Prostate gland (tissue), 2 donors: ENCODE data around the gene TMEM234.

Experiments used
- CTCF ChIP-seq, 4 experiments: fragments of 200-600 bp in 2 of 4; fragments of 450-650 bp in 2 of 4; sonication (generic) in 2 of 4; IDR thresholded peaks; 1 replicate in 3 of 4; 2 replicates in 1 of 4; pipeline ENCODE4 v1.5.1; 2016 to 2019; ENCODE audit warnings: antibody characterized with exemption in 4 of 4, mild to moderate bottlenecking in 2 of 4, moderate library complexity in 2 of 4
- POLR2A ChIP-seq: fragments of 450-650 bp; IDR thresholded peaks from one replicate; pipeline ENCODE4 v1.6.1; 2016; ENCODE audit warnings: antibody characterized with exemption, mild to moderate bottlenecking

- TF ChIP-seq POLR2A = no peak
- no peak for TF ChIP-seq CTCF (IDR thresholded peaks at IDR 0.05)
Measured at GRCh38 chr1:32204943-32205361, 17.2 kb downstream of the TMEM234 start.
